SK-N-SH (cell line): ENCODE data around the gene TMA16. TPM values are rescaled to one million over a fixed set of nuclear protein-coding genes. Genes with fewer than 3 reads are reported as not detected.

Experiments
- CTCF ChIA-PET: fragments of 300-600, 350-600 bp; formaldehyde crosslinking; extraction: SDS; loops from one replicate; lab custom pipeline; 2021; lab: Yijun Ruan, JAX
- POLR2A ChIA-PET: fragments of 350-600 bp; sonication (Branson Sonifier 250); formaldehyde crosslinking; extraction: SDS; loops from one replicate; lab custom pipeline; 2020; ENCODE audit warnings: antibody characterized with exemption, inconsistent platforms; lab: Yijun Ruan, JAX
- DNase-seq: peaks from one replicate; pipeline ENCODE4 v3.0.0; 2012
- H2AFZ ChIP-seq: fragments of 200-600 bp; sonication (generic); 2 replicates; pipeline ENCODE4 v1.8.1; 2016; ENCODE audit warnings: antibody characterized with exemption, mild to moderate bottlenecking, low read depth
- H3F3A ChIP-seq: fragments of 200-600 bp; sonication (generic); replicated peaks from 2 replicates; pipeline ENCODE3; 2016; ENCODE audit warnings: antibody characterized with exemption, mild to moderate bottlenecking; ENCODE audit not compliant: insufficient read depth
- H3K27ac ChIP-seq, 2 experiments: fragments of 200-500 bp in 1 of 2; fragments of 200-600 bp in 1 of 2; sonication (Bioruptor generic) in 1 of 2; sonication (generic), shearing (Covaris generic) in 1 of 2; 2 replicates each; pipeline versions ENCODE4 v1.5.1 to v1.6.1; 2014 to 2016; ENCODE audit warnings: low read depth in 2 of 2, inconsistent platforms in 1 of 2, low read length in 1 of 2, mild to moderate bottlenecking in 1 of 2, mixed read lengths in 1 of 2
- H3K27me3 ChIP-seq: fragments of 200-600 bp; sonication (generic), shearing (Covaris generic); 2 replicates; pipeline ENCODE4 v1.6.1; 2016; ENCODE audit warnings: mixed run types; ENCODE audit not compliant: insufficient read depth
- H3K36me3 ChIP-seq, 2 experiments: fragments of 200-500 bp in 1 of 2; fragments of 200-600 bp in 1 of 2; sonication (Bioruptor generic) in 1 of 2; sonication (generic) in 1 of 2; replicated peaks in 1 of 2; 2 replicates each; pipeline versions ENCODE3 to v1.5.1; 2014 to 2016; ENCODE audit warnings: low read length in 1 of 2, mild to moderate bottlenecking in 1 of 2; ENCODE audit not compliant: insufficient read depth in 2 of 2, control insufficient read depth in 1 of 2
- H3K4me1 ChIP-seq, 2 experiments: fragments of 200-500 bp in 1 of 2; fragments of 200-600 bp in 1 of 2; sonication (Bioruptor generic) in 1 of 2; sonication (generic), shearing (Covaris generic) in 1 of 2; 2 replicates each; pipeline versions ENCODE4 v1.5.1 to v1.6.1; 2014 to 2016; ENCODE audit warnings: low read depth in 1 of 2, low read length in 1 of 2, mixed run types in 1 of 2; ENCODE audit not compliant: insufficient read depth in 2 of 2, control insufficient read depth in 1 of 2
- H3K4me2 ChIP-seq: fragments of 200-600 bp; sonication (generic), shearing (Covaris generic); 2 replicates; pipeline ENCODE4 v1.6.1; 2017; ENCODE audit warnings: mixed run types
- H3K4me3 ChIP-seq, 2 experiments: fragments of 200-500 bp in 1 of 2; fragments of 200-600 bp in 1 of 2; sonication (Bioruptor generic) in 1 of 2; sonication (generic), shearing (Covaris generic) in 1 of 2; 2 replicates each; pipeline versions ENCODE4 v1.5.1 to v1.8.1; 2014 to 2016; ENCODE audit warnings: low read depth in 2 of 2, inconsistent platforms in 1 of 2, low read length in 1 of 2, mild to moderate bottlenecking in 1 of 2, mixed read lengths in 1 of 2, moderate library complexity in 1 of 2
- H3K79me2 ChIP-seq: fragments of 200-600 bp; sonication (generic); 2 replicates; pipeline ENCODE4 v1.8.1; 2017; ENCODE audit warnings: mild to moderate bottlenecking; ENCODE audit not compliant: insufficient read depth
- H3K9ac ChIP-seq: fragments of 200-600 bp; sonication (generic); 2 replicates; pipeline ENCODE4 v1.6.1; 2017; ENCODE audit warnings: mixed run types
- H3K9me2 ChIP-seq: fragments of 200-600 bp; sonication (generic); 2 replicates; pipeline ENCODE4 v1.6.1; 2017; ENCODE audit warnings: mixed run types
- H3K9me3 ChIP-seq: fragments of 200-600 bp; sonication (generic); 2 replicates; pipeline ENCODE4 v1.6.1; 2017; ENCODE audit warnings: mixed run types, mild to moderate bottlenecking, moderate library complexity
- H4K20me1 ChIP-seq: fragments of 200-600 bp; sonication (generic); 2 replicates; pipeline ENCODE4 v1.6.1; 2017; ENCODE audit warnings: mild to moderate bottlenecking, mixed run types; ENCODE audit not compliant: insufficient read depth
- CHD2 ChIP-seq: fragments of 150-350 bp; IDR thresholded peaks from 2 replicates; pipeline ENCODE4 v1.6.1; 2018; ENCODE audit warnings: low read length; ENCODE audit not compliant: partially characterized antibody
- ELF1 ChIP-seq: IDR thresholded peaks from 2 replicates; pipeline ENCODE4 v1.4.0; 2012
- EZH2phosphoT487 ChIP-seq: fragments of 200-600 bp; sonication (generic); IDR thresholded peaks from 2 replicates; pipeline ENCODE4 v1.6.1; 2017; ENCODE audit warnings: low read depth, mixed run types, mild to moderate bottlenecking, antibody characterized with exemption, moderate library complexity, borderline replicate concordance
- FOSL2 ChIP-seq: IDR thresholded peaks from 2 replicates; pipeline ENCODE4 v1.4.0; 2012; ENCODE audit warnings: low read depth, mild to moderate bottlenecking, moderate library complexity, borderline replicate concordance
- FOXJ3 ChIP-seq: sonication (generic); formaldehyde crosslinking; IDR thresholded peaks from 2 replicates; pipeline ENCODE4 v1.5.1; 2020; ENCODE audit warnings: mild to moderate bottlenecking, missing genetic modification reagents
- GATA2 ChIP-seq: sonication (generic); formaldehyde crosslinking; IDR thresholded peaks from 2 replicates; pipeline ENCODE4 v1.5.0; 2020; ENCODE audit warnings: mild to moderate bottlenecking, missing genetic modification reagents
- JUND ChIP-seq: IDR thresholded peaks from 2 replicates; pipeline ENCODE4 v1.4.0; 2012
- MEF2A ChIP-seq: IDR thresholded peaks from 2 replicates; pipeline ENCODE4 v1.4.0; 2012; ENCODE audit warnings: low read depth, borderline replicate concordance
- MXI1 ChIP-seq: IDR thresholded peaks from 2 replicates; pipeline ENCODE4 v1.6.1; 2012; ENCODE audit warnings: mild to moderate bottlenecking, low read depth, low read length, improper control_type of control experiment
- POLR2AphosphoS5 ChIP-seq: IDR thresholded peaks from 2 replicates; pipeline ENCODE4 v1.6.1; 2012; ENCODE audit warnings: low read depth, low read length
- RAD21 ChIP-seq: IDR thresholded peaks from 2 replicates; pipeline ENCODE4 v1.6.1; 2012; ENCODE audit warnings: mild to moderate bottlenecking, low read length
- RCOR1 ChIP-seq: fragments of 150-350 bp; IDR thresholded peaks from 2 replicates; pipeline ENCODE4 v1.6.1; 2017; ENCODE audit warnings: antibody characterized with exemption, low read length
- RFX5 ChIP-seq: IDR thresholded peaks from 2 replicates; pipeline ENCODE4 v1.6.1; 2012; ENCODE audit warnings: mild to moderate bottlenecking, improper control_type of control experiment, low read length
- SIN3A ChIP-seq: IDR thresholded peaks from 2 replicates; pipeline ENCODE4 v1.6.1; 2012; ENCODE audit warnings: low read depth, mild to moderate bottlenecking, low read length, moderate library complexity, borderline replicate concordance
- SMC3 ChIP-seq: IDR thresholded peaks from 2 replicates; pipeline ENCODE4 v1.6.1; 2012; ENCODE audit warnings: low read depth, low read length, improper control_type of control experiment
- TEAD4 ChIP-seq: IDR thresholded peaks from 2 replicates; pipeline ENCODE4 v1.4.0; 2012; ENCODE audit warnings: mild to moderate bottlenecking, borderline replicate concordance; ENCODE audit not compliant: insufficient read depth
- USF1 ChIP-seq: IDR thresholded peaks from 2 replicates; pipeline ENCODE4 v1.4.0; 2012; ENCODE audit warnings: low read depth, borderline replicate concordance
- USF2 ChIP-seq: fragments of 150-350 bp; IDR thresholded peaks from 2 replicates; pipeline ENCODE4 v1.6.1; 2017; ENCODE audit warnings: antibody characterized with exemption, low read length, low read depth, borderline replicate concordance
- WGBS: methylation state at CpG from one replicate; pipeline ENCODE4 v1.1.6; 2017; ENCODE audit warnings: low lambda C conversion rate; 5-methylcytosine and 5-hydroxymethylcytosine counted together
- polyA plus RNA-seq, 3 experiments: library from polyadenylated mRNA; depleted of rRNA; stranded (reverse); fragments of >200 nt; gene quantifications; 2 replicates each; pipeline ENCODE4 v1.2.3, GENCODE V29; 2012
- TF ChIP-seq, protein P1 (sequence below): IDR thresholded peaks from 2 replicates; pipeline ENCODE4 v1.4.0; 2012; ENCODE audit warnings: low read depth
- TF ChIP-seq, protein P2 (sequence below): fragments of 150-350 bp; IDR thresholded peaks from 2 replicates; pipeline ENCODE4 v1.6.1; 2016; ENCODE audit warnings: mild to moderate bottlenecking, low read depth, low read length

The TMA16 gene
- polyA plus RNA-seq, 1 of the 3 experiments (the other 2 are of a cell fraction), result 10.0 TPM

DNA sequence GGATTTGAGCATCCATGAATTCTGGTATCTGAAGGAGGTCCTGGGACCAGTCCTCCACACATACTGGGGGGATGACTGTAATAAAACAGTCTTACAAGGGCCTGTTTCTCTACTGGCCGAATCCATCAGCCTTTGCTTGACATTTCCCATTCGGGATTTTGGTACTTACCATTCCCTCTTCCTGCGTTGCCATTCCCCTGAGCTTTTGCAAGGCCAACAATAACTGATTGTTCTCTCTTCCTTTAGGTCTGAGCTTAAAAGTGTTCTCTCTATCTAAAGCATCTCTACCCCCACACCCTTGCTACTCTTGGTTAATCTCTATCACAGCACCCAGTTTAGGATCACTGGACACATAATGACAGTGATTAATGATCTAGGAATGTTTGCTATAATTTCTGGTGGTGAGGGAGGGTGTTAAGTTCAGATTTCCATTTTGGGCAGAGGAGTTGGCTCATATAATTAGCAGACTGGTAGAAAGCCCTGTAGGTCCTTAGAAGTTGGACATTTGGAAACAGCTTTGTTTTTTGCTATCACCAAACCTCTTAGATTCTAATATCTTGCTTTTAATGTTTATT is 29.4 kb downstream of the TMA16 start:
- no peak for DNase-seq
- CTCF ChIA-PET, result interaction anchor here (0.7 kb wide), 1 partner anchor 25 kb away, joined by 3 read pairs; no protein-coding TSS in a partner anchor
- H4K20me1 ChIP-seq, result no peaks in the 10 kb centered on the region
- POLR2A ChIA-PET, result no interaction called here
- no peak overlapping the region for H3K9ac ChIP-seq
- H3K27ac ChIP-seq, result no peak overlapping the region
- no peaks in the 10 kb centered on the region for H3K9me3 ChIP-seq
- no peak overlapping the region for H3K4me2 ChIP-seq
- H3F3A ChIP-seq, result no peaks in the 10 kb centered on the region
- H3K27me3 ChIP-seq, result no peaks in the 10 kb centered on the region
- WGBS, result 98% methylated on average over 3 of the region's 3 CpGs
- H3K79me2 ChIP-seq, result no peaks in the 10 kb centered on the region
- H3K36me3 ChIP-seq, result peaks cover 82 to 88% of the 10 kb centered on the region in 2 experiments
- H3K4me3 ChIP-seq, result no peak overlapping the region
- TF ChIP-seq, protein P1, sequence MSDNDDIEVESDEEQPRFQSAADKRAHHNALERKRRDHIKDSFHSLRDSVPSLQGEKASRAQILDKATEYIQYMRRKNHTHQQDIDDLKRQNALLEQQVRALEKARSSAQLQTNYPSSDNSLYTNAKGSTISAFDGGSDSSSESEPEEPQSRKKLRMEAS, result no peak
- no peaks in the 10 kb centered on the region for H3K9me2 ChIP-seq
- H2AFZ ChIP-seq, result no peak overlapping the region
- no peaks in the 10 kb centered on the region for H3K4me1 ChIP-seq

DNA sequence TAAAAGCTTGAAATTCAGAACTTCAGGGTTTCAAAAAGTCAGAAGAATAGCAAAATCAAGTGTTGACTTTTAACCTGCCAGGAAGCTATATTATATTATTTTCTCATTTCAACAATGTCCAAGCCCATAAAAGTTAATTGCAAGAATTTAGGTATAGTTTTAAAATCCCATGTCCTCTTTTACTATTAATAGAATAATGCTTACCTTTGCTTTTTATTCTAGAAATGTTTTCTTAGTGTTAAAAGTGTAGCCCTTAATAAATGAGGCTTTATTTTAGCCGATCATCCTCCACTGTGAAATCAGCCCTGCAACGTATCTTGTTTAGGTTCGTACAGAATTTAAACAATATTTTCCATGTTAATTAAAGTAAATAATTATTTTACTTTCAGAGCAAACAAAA is 31.5 kb downstream of the TMA16 start:
- Histone ChIP-seq H3K9ac (no peak overlapping the region), H3K79me2 (no peaks in the 10 kb centered on the region), H3K4me1 (no peaks in the 10 kb centered on the region), H3K9me3 (no peaks in the 10 kb centered on the region), H3K27ac (no peak overlapping the region), H4K20me1 (no peaks in the 10 kb centered on the region), H3K36me3 (peaks cover 83 to 89% of the 10 kb centered on the region in 2 experiments), H3K4me2 (no peak overlapping the region), H3F3A (no peaks in the 10 kb centered on the region), H3K9me2 (no peaks in the 10 kb centered on the region), H3K27me3 (no peaks in the 10 kb centered on the region), H2AFZ (no peak overlapping the region), H3K4me3 (no peak overlapping the region)
- ChIA-PET CTCF (interaction anchor here (0.6 to 1.5 kb wide), 3 partner anchors 10 to 22 kb away, joined by 3 to 4 read pairs (median 3); no protein-coding TSS in a partner anchor), POLR2A (no interaction called here)
- WGBS, result 92% methylated on average over 3 of the region's 3 CpGs
- no peak for TF ChIP-seq ELF1
- no peak for TF ChIP-seq EZH2phosphoT487
- TF ChIP-seq USF2, result no peak
- no peak for TF ChIP-seq RFX5
- TF ChIP-seq FOXJ3 (CRISPR knock-in tag), result no peak
- TF ChIP-seq MEF2A, result no peak
- no peak for TF ChIP-seq CHD2
- TF ChIP-seq POLR2AphosphoS5, result no peak
- TF ChIP-seq FOSL2, result no peak
- no peak for TF ChIP-seq TEAD4
- no peak for TF ChIP-seq MXI1
- TF ChIP-seq SMC3, result no peak
- no peak for TF ChIP-seq RAD21
- TF ChIP-seq SIN3A, result no peak
- TF ChIP-seq, protein P2, sequence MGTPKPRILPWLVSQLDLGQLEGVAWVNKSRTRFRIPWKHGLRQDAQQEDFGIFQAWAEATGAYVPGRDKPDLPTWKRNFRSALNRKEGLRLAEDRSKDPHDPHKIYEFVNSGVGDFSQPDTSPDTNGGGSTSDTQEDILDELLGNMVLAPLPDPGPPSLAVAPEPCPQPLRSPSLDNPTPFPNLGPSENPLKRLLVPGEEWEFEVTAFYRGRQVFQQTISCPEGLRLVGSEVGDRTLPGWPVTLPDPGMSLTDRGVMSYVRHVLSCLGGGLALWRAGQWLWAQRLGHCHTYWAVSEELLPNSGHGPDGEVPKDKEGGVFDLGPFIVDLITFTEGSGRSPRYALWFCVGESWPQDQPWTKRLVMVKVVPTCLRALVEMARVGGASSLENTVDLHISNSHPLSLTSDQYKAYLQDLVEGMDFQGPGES, result no peak
- no peak for TF ChIP-seq USF1
- no peak for TF ChIP-seq RCOR1
- no peak for TF ChIP-seq GATA2 (CRISPR knock-in tag)
- TF ChIP-seq JUND, result no peak
- DNase-seq, result no peak
